B cell (primary cell): ENCODE measurements around the gene CDC5L.

Experiments
- EZH2 ChIP-seq: IDR thresholded peaks from 2 replicates; pipeline ENCODE4 v1.6.1; 2012; ENCODE audit warnings: borderline replicate concordance, low read depth, mild to moderate bottlenecking, moderate library complexity, low read length; ENCODE audit not compliant: insufficient read depth, poor library complexity, severe bottlenecking
- TF ChIP-seq, protein P1 (sequence below): fragments of 200-600 bp; IDR thresholded peaks from one replicate; pipeline ENCODE4 v1.8.0; 2022; ENCODE audit warnings: antibody characterized with exemption, mild to moderate bottlenecking

DNA sequence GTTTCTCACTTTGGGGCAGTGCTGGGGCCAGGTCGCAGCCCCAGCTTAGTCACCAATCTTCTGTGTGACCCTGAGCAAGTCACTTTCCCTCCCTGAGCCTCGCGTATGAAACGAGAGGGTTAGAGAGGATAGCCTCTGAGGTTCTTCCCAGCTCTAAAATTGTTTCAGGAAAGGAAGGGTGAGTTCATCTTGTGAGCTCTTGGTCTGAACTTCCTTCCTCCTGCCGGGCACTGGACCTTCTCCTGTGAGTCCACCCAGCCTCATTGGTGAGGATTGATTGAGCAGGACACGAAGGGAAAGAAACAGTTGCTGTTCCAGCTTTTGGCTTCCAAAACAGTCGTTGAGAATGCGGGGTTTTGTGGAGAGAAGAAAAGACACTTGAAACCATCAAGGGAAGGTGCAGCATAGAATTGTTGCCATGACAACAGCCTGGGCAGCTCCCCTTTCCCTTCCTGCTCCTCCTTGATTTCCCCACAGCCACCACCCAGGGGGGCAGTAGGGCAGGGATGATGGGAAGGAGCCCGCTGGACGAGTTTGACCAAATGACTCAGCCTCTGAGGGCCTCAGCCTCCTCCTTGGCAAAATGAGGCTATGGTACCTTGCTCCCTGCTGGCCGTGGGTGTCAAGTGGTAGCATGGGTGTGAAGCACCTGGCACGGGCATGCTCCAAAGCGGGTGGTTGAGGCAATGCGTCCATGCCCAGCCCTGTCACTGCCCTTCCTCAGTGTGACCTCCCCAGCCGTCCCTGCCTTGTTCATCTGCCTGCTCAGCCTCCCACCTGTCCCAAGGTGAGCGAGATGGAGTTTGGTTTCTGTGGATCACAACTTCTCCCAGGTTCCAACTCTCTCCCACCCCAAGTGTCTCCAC, 107.8 kb downstream of the CDC5L start:
- TF ChIP-seq, protein P1, sequence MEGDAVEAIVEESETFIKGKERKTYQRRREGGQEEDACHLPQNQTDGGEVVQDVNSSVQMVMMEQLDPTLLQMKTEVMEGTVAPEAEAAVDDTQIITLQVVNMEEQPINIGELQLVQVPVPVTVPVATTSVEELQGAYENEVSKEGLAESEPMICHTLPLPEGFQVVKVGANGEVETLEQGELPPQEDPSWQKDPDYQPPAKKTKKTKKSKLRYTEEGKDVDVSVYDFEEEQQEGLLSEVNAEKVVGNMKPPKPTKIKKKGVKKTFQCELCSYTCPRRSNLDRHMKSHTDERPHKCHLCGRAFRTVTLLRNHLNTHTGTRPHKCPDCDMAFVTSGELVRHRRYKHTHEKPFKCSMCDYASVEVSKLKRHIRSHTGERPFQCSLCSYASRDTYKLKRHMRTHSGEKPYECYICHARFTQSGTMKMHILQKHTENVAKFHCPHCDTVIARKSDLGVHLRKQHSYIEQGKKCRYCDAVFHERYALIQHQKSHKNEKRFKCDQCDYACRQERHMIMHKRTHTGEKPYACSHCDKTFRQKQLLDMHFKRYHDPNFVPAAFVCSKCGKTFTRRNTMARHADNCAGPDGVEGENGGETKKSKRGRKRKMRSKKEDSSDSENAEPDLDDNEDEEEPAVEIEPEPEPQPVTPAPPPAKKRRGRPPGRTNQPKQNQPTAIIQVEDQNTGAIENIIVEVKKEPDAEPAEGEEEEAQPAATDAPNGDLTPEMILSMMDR = no peak
- TF ChIP-seq EZH2 = no peak
